HepG2 (cell line): ENCODE data around the gene PPP2R5C.

Experiments used
- CEBPB ChIP-seq: IDR thresholded peaks from 2 replicates; pipeline ENCODE4 v1.6.1; 2011; ENCODE audit warnings: low read depth, low read length, improper control_type of control experiment, borderline replicate concordance
- YY1 ChIP-seq: IDR thresholded peaks from 2 replicates; pipeline ENCODE4 v1.6.1; 2011; ENCODE audit warnings: low read length, low read depth, moderate library complexity, mild to moderate bottlenecking; ENCODE audit not compliant: insufficient read depth, insufficient replicate concordance
- ZFX ChIP-seq: sonication (generic); formaldehyde crosslinking; IDR thresholded peaks from 2 replicates; pipeline ENCODE4 v1.4.0; 2020; ENCODE audit warnings: mild to moderate bottlenecking, low read depth, missing genetic modification reagents, moderate library complexity
- TF ChIP-seq, protein P1 (sequence below), 2 experiments: sonication (generic) in 1 of 2; formaldehyde crosslinking in 1 of 2; IDR thresholded peaks; 2 replicates each; pipeline versions ENCODE4 v1.4.0 to v1.6.1; 2018 to 2020; ENCODE audit warnings: missing genetic modification reagents in 2 of 2, borderline replicate concordance in 1 of 2, low read depth in 1 of 2, mild to moderate bottlenecking in 1 of 2, missing biosample characterization in 1 of 2
- TF ChIP-seq, protein P2 (sequence below): sonication (generic); formaldehyde crosslinking; IDR thresholded peaks from 2 replicates; pipeline ENCODE4 v1.4.0; 2020; ENCODE audit warnings: mild to moderate bottlenecking, missing genetic modification reagents
- TF ChIP-seq, protein P3 (sequence below): sonication (generic); formaldehyde crosslinking; IDR thresholded peaks from 2 replicates; pipeline ENCODE4 v1.4.0; 2020; ENCODE audit warnings: missing genetic modification reagents, mild to moderate bottlenecking, borderline replicate concordance
- TF ChIP-seq, protein P4 (sequence below): sonication (generic); formaldehyde crosslinking; IDR thresholded peaks from 2 replicates; pipeline ENCODE4 v1.4.0; 2020; ENCODE audit warnings: missing genetic modification reagents, mild to moderate bottlenecking, borderline replicate concordance
- TF ChIP-seq, protein P5 (sequence below): sonication (generic); formaldehyde crosslinking; IDR thresholded peaks from 2 replicates; pipeline ENCODE4 v1.5.0; 2020; ENCODE audit warnings: mild to moderate bottlenecking, missing genetic modification reagents, moderate library complexity
- TF ChIP-seq, protein P6 (sequence below), 2 experiments: IDR thresholded peaks; 2 replicates each; pipeline ENCODE4 v1.6.1; 2011 to 2012; ENCODE audit warnings: low read length in 2 of 2, borderline replicate concordance in 1 of 2, low read depth in 1 of 2, mild to moderate bottlenecking in 1 of 2, moderate library complexity in 1 of 2
- TF ChIP-seq, protein P7 (sequence below): sonication (generic); formaldehyde crosslinking; IDR thresholded peaks from 2 replicates; pipeline ENCODE4 v1.5.0; 2020; ENCODE audit warnings: missing genetic modification reagents

DNA sequence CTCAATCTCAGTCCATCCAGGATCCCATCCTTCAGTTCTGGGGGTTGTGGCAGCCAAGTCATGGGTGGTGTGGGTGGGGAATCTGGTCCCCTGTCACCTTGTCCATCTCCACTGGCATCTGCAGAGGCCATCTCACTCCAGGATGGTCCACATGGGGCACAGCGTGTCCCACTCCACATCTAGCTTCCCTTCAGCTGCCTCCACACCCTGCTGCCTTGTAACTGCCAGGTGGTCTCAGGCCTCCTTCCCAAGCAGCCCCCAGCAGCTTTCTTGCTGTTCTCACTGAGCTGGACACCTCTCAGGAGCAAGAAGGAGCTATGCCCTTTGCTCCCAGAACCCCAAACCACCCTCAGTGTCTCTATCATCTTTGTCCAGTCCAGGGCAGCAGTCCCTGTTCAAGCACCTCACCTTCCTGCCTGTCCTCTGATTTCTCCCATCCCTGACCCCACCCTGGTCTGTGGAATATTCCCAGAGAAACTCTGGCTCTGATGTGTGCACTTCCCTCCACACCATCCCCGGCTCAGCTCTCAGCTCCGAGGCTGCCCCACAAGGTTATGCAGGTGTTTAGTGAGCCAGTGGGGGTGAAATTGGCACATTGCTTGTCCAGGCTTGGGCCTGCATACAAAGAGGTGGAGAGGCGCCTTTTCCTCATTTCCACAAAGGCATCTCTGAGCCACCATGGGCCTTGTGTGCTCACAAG, 189.2 kb downstream of the PPP2R5C start:
- TF ChIP-seq, protein P1, sequence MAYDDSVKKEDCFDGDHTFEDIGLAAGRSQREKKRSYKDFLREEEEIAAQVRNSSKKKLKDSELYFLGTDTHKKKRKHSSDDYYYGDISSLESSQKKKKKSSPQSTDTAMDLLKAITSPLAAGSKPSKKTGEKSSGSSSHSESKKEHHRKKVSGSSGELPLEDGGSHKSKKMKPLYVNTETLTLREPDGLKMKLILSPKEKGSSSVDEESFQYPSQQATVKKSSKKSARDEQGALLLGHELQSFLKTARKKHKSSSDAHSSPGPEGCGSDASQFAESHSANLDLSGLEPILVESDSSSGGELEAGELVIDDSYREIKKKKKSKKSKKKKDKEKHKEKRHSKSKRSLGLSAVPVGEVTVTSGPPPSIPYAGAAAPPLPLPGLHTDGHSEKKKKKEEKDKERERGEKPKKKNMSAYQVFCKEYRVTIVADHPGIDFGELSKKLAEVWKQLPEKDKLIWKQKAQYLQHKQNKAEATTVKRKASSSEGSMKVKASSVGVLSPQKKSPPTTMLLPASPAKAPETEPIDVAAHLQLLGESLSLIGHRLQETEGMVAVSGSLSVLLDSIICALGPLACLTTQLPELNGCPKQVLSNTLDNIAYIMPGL (CRISPR knock-in tag; IDR thresholded peaks at IDR 0.05; ENCODE audit: borderline replicate concordance in 1 of 2, low read depth in 1 of 2) = no peak
- TF ChIP-seq, protein P2, sequence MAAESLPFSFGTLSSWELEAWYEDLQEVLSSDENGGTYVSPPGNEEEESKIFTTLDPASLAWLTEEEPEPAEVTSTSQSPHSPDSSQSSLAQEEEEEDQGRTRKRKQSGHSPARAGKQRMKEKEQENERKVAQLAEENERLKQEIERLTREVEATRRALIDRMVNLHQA (CRISPR knock-in tag) = no peak
- TF ChIP-seq ZFX (CRISPR knock-in tag) (no peak), YY1 (no peak), CEBPB (no peak)
- TF ChIP-seq, protein P3, sequence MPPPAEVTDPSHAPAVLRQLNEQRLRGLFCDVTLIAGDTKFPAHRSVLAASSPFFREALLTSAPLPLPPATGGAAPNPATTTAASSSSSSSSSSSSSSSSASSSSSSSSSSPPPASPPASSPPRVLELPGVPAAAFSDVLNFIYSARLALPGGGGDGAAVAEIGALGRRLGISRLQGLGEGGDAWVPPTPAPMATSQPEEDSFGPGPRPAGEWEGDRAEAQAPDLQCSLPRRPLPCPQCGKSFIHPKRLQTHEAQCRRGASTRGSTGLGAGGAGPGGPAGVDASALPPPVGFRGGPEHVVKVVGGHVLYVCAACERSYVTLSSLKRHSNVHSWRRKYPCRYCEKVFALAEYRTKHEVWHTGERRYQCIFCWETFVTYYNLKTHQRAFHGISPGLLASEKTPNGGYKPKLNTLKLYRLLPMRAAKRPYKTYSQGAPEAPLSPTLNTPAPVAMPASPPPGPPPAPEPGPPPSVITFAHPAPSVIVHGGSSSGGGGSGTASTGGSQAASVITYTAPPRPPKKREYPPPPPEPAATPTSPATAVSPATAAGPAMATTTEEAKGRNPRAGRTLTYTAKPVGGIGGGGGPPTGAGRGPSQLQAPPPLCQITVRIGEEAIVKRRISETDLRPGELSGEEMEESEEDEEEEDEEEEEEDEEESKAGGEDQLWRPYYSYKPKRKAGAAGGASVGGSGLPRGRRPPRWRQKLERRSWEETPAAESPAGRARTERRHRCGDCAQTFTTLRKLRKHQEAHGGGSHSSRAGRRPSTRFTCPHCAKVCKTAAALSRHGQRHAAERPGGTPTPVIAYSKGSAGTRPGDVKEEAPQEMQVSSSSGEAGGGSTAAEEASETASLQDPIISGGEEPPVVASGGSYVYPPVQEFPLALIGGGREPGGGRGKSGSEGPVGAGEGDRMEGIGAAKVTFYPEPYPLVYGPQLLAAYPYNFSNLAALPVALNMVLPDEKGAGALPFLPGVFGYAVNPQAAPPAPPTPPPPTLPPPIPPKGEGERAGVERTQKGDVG (CRISPR knock-in tag) = no peak
- TF ChIP-seq, protein P4, sequence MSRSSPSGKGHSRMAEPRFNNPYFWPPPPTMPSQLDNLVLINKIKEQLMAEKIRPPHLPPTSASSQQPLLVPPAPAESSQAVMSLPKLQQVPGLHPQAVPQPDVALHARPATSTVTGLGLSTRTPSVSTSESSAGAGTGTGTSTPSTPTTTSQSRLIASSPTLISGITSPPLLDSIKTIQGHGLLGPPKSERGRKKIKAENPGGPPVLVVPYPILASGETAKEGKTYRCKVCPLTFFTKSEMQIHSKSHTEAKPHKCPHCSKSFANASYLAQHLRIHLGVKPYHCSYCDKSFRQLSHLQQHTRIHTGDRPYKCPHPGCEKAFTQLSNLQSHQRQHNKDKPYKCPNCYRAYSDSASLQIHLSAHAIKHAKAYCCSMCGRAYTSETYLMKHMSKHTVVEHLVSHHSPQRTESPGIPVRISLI = no peak
- TF ChIP-seq, protein P5, sequence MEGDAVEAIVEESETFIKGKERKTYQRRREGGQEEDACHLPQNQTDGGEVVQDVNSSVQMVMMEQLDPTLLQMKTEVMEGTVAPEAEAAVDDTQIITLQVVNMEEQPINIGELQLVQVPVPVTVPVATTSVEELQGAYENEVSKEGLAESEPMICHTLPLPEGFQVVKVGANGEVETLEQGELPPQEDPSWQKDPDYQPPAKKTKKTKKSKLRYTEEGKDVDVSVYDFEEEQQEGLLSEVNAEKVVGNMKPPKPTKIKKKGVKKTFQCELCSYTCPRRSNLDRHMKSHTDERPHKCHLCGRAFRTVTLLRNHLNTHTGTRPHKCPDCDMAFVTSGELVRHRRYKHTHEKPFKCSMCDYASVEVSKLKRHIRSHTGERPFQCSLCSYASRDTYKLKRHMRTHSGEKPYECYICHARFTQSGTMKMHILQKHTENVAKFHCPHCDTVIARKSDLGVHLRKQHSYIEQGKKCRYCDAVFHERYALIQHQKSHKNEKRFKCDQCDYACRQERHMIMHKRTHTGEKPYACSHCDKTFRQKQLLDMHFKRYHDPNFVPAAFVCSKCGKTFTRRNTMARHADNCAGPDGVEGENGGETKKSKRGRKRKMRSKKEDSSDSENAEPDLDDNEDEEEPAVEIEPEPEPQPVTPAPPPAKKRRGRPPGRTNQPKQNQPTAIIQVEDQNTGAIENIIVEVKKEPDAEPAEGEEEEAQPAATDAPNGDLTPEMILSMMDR (CRISPR knock-in tag) = no peak
- TF ChIP-seq, protein P6, sequence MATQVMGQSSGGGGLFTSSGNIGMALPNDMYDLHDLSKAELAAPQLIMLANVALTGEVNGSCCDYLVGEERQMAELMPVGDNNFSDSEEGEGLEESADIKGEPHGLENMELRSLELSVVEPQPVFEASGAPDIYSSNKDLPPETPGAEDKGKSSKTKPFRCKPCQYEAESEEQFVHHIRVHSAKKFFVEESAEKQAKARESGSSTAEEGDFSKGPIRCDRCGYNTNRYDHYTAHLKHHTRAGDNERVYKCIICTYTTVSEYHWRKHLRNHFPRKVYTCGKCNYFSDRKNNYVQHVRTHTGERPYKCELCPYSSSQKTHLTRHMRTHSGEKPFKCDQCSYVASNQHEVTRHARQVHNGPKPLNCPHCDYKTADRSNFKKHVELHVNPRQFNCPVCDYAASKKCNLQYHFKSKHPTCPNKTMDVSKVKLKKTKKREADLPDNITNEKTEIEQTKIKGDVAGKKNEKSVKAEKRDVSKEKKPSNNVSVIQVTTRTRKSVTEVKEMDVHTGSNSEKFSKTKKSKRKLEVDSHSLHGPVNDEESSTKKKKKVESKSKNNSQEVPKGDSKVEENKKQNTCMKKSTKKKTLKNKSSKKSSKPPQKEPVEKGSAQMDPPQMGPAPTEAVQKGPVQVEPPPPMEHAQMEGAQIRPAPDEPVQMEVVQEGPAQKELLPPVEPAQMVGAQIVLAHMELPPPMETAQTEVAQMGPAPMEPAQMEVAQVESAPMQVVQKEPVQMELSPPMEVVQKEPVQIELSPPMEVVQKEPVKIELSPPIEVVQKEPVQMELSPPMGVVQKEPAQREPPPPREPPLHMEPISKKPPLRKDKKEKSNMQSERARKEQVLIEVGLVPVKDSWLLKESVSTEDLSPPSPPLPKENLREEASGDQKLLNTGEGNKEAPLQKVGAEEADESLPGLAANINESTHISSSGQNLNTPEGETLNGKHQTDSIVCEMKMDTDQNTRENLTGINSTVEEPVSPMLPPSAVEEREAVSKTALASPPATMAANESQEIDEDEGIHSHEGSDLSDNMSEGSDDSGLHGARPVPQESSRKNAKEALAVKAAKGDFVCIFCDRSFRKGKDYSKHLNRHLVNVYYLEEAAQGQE (IDR thresholded peaks at IDR 0.05; ENCODE audit: borderline replicate concordance in 1 of 2, low read depth in 1 of 2, low read length in 2 of 2) = no peak
- TF ChIP-seq, protein P7, sequence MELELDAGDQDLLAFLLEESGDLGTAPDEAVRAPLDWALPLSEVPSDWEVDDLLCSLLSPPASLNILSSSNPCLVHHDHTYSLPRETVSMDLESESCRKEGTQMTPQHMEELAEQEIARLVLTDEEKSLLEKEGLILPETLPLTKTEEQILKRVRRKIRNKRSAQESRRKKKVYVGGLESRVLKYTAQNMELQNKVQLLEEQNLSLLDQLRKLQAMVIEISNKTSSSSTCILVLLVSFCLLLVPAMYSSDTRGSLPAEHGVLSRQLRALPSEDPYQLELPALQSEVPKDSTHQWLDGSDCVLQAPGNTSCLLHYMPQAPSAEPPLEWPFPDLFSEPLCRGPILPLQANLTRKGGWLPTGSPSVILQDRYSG (CRISPR knock-in tag) = no peak
